Stimulated activated CD4-positive, alpha-beta T cell treated with anti-CD3 and anti-CD28 coated beads, Interleukin-1b, Interleukin-23, amount 100 ng/mL, for 1 hour (primary cell): Measurements from ENCODE around the gene DHX38.

Source experiments
- DNase-seq, 2 donors: peaks; one replicate each; pipeline ENCODE4 v3.0.0-alpha.2; 2020; ENCODE audit warnings: low read depth in 2 of 2

The DHX38 gene

DNA sequence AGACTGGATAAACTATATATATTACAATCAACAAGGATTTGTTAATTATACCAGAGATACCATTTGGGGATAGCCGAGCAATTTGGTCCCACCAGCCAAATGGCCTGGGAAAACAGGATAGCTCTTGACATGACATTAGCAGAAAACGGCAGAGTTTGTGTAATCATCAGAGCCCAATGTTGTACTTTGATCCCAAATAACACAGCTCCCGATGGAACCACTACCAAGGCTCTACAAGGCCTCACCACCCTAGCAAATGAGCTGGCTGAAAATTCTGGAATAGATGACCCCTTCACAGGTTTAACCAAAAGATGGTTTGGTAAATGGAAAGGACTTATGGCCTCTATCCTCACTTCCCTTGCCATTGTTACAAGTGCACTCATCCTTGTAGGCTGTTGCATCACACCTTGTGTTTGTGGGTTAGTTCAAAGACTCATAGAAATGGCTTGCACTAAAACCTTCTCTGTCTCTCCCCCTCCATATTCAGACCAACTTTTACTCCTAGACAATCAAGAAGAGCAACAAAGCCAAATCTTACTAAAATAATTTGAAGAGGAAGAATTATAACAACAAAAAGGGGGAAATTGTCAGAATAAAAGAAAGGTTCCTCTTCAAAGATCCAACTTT is 9.8 kb upstream of the DHX38 start:
- DNase-seq: no peak

DNA sequence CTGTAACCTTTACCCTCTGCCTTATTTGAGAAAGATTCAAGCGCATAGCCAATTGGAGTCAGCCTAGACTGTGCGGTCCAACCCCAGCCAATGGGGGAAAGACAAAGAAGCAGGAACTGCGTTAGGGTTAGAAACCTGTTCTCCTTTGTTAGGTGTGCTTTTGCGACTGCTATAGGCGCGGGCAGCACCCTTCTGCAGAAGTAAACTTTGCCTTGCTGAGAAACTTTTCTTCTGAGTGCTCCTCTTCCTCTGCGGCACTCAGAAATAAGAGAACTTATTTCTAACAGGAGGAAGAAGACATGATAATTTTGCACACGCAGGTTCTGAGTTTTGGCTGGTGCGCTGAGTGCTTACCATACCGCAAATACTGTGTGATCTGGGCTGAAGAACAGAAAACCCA is 9.2 kb upstream of the DHX38 start:
- DNase-seq: no peak

DNA sequence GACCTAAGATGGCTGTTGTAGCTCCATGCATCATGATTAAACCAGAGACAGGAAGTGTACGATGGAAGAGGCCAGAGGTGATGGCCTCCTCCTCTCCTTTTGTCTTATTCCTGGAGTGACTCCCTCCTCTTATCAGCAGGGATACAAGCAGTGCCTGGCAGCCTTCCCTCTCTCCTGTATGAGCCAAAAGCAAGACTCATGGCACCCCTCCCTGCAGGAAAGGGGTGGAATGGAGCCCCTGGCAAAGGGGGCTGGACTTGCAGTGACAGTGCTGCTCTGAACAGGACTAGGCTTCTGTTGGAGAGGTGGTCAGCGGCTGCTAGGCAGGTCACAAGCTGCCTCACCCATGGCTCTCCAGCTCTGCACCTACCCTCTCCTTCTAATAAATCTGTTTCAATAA is 8.6 kb upstream of the DHX38 start:
- DNase-seq: no peak

- DNase-seq: no peak
Observed at GRCh38 chr16:72091217-72091616, 2.4 kb upstream of the DHX38 start.

DNA sequence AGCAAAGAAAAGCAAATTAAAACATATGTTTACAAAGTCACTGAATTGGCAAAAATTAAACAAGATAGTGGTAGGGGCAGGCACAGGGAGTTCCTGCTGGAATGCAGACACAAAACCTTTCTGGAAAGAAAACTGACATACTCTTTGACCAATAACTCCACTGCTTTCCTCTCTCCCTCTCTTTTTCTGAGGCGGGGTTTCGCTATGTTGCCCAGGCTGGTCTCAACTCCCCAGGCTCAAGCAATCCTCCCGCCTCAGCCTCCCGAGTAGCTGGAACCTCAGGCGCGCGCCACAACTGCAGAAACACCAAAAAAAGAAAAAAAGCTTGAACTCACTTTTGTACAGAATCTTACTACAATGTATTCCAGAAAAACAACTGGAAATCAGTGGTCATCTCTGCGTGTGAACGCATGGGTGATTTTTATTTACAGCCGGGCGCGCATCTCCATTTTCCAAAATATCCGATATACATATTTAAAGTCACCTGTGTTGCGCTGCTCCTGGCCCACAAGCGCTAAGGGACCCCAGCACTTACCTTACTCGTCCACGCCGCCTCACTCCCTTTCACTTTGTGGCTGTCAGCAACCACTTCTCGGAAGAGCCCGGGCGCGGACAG is 707 bp upstream of the DHX38 start:
- DNase-seq: no peak

DNA sequence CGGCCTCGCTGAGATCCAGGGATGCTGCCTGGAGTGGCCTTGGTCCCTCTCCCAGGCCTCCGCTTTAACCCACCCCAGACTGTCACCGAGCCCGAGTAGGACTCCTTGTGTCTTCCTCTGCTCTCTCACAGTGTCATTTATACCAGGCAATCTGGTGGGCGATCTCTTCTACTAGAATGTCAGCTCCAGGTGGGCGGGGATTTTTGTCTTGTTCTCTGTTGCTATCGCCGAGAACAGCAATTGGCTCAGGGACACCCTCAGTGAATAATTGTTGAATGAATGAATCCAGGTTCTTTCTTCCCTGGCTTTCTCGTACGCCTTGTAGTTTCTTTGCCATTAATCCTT is 591 bp downstream of the DHX38 start:
- DNase-seq: peak in 1 of 2 donors; percentile 23

- DNase-seq: no peak
Observed at GRCh38 chr16:72098936-72099335, 5.3 kb downstream of the DHX38 start.

GRCh38 chr16:72099377-72099818 is 5.8 kb downstream of the DHX38 start:
- DNase-seq: no peak

DNA sequence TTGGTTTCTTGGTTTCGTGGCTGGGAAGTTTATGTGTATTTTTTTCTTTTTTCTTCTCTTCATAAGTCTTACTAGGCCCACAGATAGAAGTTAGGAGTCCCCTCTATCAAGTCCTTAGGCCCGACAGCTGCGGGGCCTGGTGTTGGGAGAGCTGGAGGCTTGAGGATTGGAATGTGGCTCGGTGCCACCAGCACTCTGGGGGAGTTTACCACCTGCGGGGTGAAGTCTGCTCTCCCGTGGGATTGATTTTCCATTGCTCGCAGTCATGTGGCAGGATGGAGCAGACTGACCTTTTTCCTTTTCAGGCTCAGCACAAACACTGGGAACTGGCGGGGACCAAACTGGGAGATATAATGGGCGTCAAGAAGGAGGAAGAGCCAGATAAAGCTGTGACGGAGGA is 7.5 kb downstream of the DHX38 start:
- DNase-seq: no peak

- no peak for DNase-seq
Observed at GRCh38 chr16:72104905-72105304, 11.3 kb downstream of the DHX38 start.

- DNase-seq: no peak
Observed at GRCh38 chr16:72105978-72106377, 12.3 kb downstream of the DHX38 start.

GRCh38 chr16:72107371-72107770 is 13.7 kb downstream of the DHX38 start:
- no peak for DNase-seq

- no peak for DNase-seq
Observed at GRCh38 chr16:72108353-72109102, 14.9 kb downstream of the DHX38 start.

DNA sequence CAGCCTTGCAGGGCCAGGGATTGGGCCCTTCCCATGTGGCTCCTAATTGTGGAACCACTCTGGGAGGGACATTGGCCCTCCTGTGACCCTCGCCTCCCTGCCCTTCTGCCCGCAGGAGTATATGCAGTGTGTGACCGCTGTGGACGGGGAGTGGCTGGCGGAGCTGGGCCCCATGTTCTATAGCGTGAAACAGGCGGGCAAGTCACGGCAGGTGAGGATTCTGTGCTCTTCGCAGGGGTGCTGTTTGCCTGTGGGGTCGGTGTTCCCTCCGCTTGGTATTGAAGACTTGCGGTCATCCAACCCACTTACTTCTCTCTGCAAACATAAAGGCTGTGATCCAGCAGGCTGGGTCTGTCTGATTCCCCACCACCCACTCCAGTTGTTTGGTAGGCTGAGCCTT is 15.7 kb downstream of the DHX38 start:
- no peak for DNase-seq

- DNase-seq: no peak
Observed at GRCh38 chr16:72109966-72110530, 16.4 kb downstream of the DHX38 start.

- DNase-seq: no peak
Observed at GRCh38 chr16:72110662-72111615, 17.3 kb downstream of the DHX38 start.

GRCh38 chr16:72111657-72112451 is 18.2 kb downstream of the DHX38 start:
- DNase-seq: no peak

- DNase-seq: no peak
Observed at GRCh38 chr16:72112452-72112792, 18.8 kb downstream of the DHX38 start.

DNA sequence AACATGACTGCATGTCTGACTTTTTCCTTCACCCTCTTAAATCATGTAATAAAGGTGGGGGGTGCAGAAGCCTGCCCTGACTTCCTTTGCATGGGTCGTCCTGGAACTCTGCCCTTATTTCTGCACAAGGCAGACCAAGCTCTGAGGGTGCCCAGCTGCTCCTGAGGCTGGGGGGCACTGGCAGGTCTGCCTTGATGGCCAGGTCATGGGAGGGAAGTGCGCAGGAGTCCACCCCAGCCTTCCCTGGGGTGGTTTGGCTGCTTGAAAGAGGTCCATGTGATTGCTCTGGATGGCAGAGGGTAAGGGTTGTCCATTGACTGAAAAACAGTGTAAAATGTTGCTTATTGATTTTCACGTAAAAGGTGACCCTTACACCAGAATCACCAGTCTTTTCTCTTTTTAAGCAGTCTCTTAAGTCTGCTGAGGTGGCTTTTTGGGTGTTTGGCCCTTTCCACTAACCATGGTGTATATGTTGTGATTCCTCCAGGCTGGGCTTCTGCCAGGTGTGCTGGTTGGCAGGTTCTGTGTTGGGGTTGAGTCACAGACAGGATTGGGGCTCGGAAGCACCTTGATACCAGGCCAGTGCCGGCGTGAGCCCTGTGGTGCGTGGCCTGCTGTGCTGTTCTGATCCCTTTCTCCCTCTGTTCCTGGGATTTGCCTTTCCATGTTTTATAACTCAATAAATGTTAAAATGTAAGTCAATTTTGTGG is 19.4 kb downstream of the DHX38 start:
- no peak for DNase-seq

DNA sequence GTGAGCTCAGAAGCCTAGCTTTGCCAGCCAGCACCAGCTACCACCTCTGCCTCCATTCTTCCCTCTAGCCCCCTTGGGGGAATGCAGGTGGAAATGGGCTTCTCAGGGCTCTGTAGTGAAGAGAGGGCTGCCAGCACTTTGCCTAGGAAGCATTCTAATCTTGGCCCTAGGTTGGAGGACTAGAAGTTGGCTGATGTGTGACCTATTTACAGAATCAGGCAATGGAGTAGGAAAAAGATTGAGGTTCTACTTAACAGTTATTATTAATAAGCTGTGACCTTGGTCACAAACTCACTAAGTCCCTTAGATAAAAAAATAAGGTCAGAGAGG is 19.9 kb downstream of the DHX38 start:
- no peak for DNase-seq

- DNase-seq: no peak
Observed at GRCh38 chr16:72120026-72120425, 26.4 kb downstream of the DHX38 start.
